HG02943 (cell line): ENCODE measurements around the gene TTC27.
"Not testable (repeated sequence)": the region's sequence is repeated elsewhere in the genome, so short reads cannot be mapped to it uniquely, and the experiment has no call there.

Experiments
- ATAC-seq: cut with Tn5 transposase; IDR thresholded peaks from one replicate; pipeline ENCODE4 v1.9.1; 2021; ENCODE audit warnings: mild to moderate bottlenecking, low read depth, moderate library complexity; ENCODE audit not compliant: unreplicated experiment

Gene TTC27

GRCh38 chr2:32843699-32844098, 215.8 kb downstream of the TTC27 start:
- no peak for ATAC-seq

- ATAC-seq = no peak
Measured at GRCh38 chr2:32844253-32844652, 216.4 kb downstream of the TTC27 start.

- ATAC-seq = not testable (repeated sequence)
Measured at GRCh38 chr2:32846274-32846673, 218.4 kb downstream of the TTC27 start.

GRCh38 chr2:32847734-32848133, 219.9 kb downstream of the TTC27 start:
- ATAC-seq = no peak

- no peak for ATAC-seq
Measured at GRCh38 chr2:32849456-32850194, 221.8 kb downstream of the TTC27 start.

- ATAC-seq = no peak
Measured at GRCh38 chr2:32851777-32852439, 224.1 kb downstream of the TTC27 start.

- no peak for ATAC-seq
Measured at GRCh38 chr2:32852856-32853255, 225.0 kb downstream of the TTC27 start.

- no peak for ATAC-seq
Measured at GRCh38 chr2:32856891-32857290, 229.0 kb downstream of the TTC27 start.

- ATAC-seq = no peak
Measured at GRCh38 chr2:32858713-32859112, 230.9 kb downstream of the TTC27 start.

GRCh38 chr2:32860385-32860784, 232.5 kb downstream of the TTC27 start:
- no peak for ATAC-seq

GRCh38 chr2:32862269-32863055, 234.6 kb downstream of the TTC27 start:
- ATAC-seq = no peak

GRCh38 chr2:32863326-32863725, 235.5 kb downstream of the TTC27 start:
- ATAC-seq = no peak

- ATAC-seq = no peak
Measured at GRCh38 chr2:32863803-32864202, 236.0 kb downstream of the TTC27 start.

- ATAC-seq = no peak
Measured at GRCh38 chr2:32864334-32865111, 236.7 kb downstream of the TTC27 start.

- ATAC-seq = no peak
Measured at GRCh38 chr2:32865399-32866068, 237.7 kb downstream of the TTC27 start.

GRCh38 chr2:32866462-32866861, 238.6 kb downstream of the TTC27 start:
- ATAC-seq = not testable (repeated sequence)
